GM23338 (cell line): ENCODE data around the gene TICRR. TPM values are rescaled to one million over a fixed set of nuclear protein-coding genes. Genes with fewer than 3 reads are reported as not detected.

Experiments
- ATAC-seq: fragments of 200-7000 bp; cut with Tn5 transposase; 3 replicates; pipeline ENCODE4 v1.9.1; 2020
- DNase-seq: peaks from one replicate; pipeline ENCODE4 v3.0.0-alpha.2; 2015; ENCODE audit warnings: low spot score
- H2AFZ ChIP-seq: fragments of 200-600 bp; sonication (generic); 2 replicates; pipeline ENCODE4 v1.8.0; 2016; ENCODE audit warnings: antibody characterized with exemption, mild to moderate bottlenecking, moderate library complexity
- H3F3A ChIP-seq: fragments of 200-600 bp; sonication (generic); replicated peaks from 2 replicates; pipeline ENCODE4 v1.8.0; 2017; ENCODE audit warnings: antibody characterized with exemption, mixed run types, low read depth
- H3K27ac ChIP-seq: fragments of 200-600 bp; sonication (generic); 2 replicates; pipeline ENCODE4 v1.6.1; 2016; ENCODE audit warnings: low read depth
- H3K27me3 ChIP-seq: fragments of 200-600 bp; sonication (generic); 2 replicates; pipeline ENCODE4 v1.8.0; 2016; ENCODE audit warnings: mild to moderate bottlenecking, mixed run types, moderate library complexity; ENCODE audit not compliant: insufficient read depth
- H3K36me3 ChIP-seq: fragments of 200-600 bp; sonication (generic); 2 replicates; pipeline ENCODE4 v1.8.0; 2016; ENCODE audit warnings: mild to moderate bottlenecking; ENCODE audit not compliant: insufficient read depth
- H3K4me1 ChIP-seq: fragments of 200-600 bp; sonication (generic); 2 replicates; pipeline ENCODE4 v1.8.0; 2016; ENCODE audit warnings: mild to moderate bottlenecking, moderate library complexity; ENCODE audit not compliant: insufficient read depth
- H3K4me2 ChIP-seq: fragments of 200-600 bp; sonication (generic); 2 replicates; pipeline ENCODE4 v1.7.1; 2017; ENCODE audit warnings: mixed run types
- H3K4me3 ChIP-seq: fragments of 200-600 bp; sonication (generic); 2 replicates; pipeline ENCODE4 v1.6.1; 2016; ENCODE audit warnings: mixed run types
- H3K79me2 ChIP-seq: fragments of 200-600 bp; sonication (generic); replicated peaks from 2 replicates; pipeline ENCODE4 v1.8.0; 2017; ENCODE audit warnings: mild to moderate bottlenecking; ENCODE audit not compliant: insufficient read depth
- H3K9me2 ChIP-seq: fragments of 200-600 bp; sonication (generic); 2 replicates; pipeline ENCODE4 v1.8.0; 2017; ENCODE audit not compliant: insufficient read depth
- H4K20me1 ChIP-seq: fragments of 200-600 bp; sonication (generic); replicated peaks from 2 replicates; pipeline ENCODE4 v1.8.0; 2017; ENCODE audit warnings: mild to moderate bottlenecking; ENCODE audit not compliant: insufficient read depth
- H3K27ac Mint-ChIP-seq: 2 replicates; pipeline ENCODE4 v1.8.0; 2020; ENCODE audit warnings: inconsistent platforms, mild to moderate bottlenecking, moderate library complexity, mixed read lengths
- H3K27me3 Mint-ChIP-seq: 3 replicates; pipeline ENCODE4 v1.8.0; 2022; ENCODE audit warnings: low read depth, mild to moderate bottlenecking, moderate library complexity, mixed read lengths, inconsistent platforms; ENCODE audit not compliant: insufficient read depth, poor library complexity
- H3K36me3 Mint-ChIP-seq: 3 replicates; pipeline ENCODE4 v1.8.0; 2021; ENCODE audit warnings: low read depth, mild to moderate bottlenecking, inconsistent platforms, moderate library complexity, mixed read lengths
- H3K4me1 Mint-ChIP-seq: 3 replicates; pipeline ENCODE4 v1.8.0; 2020; ENCODE audit warnings: mild to moderate bottlenecking, inconsistent platforms, mixed read lengths
- H3K4me3 Mint-ChIP-seq: 3 replicates; pipeline ENCODE4 v1.8.0; 2021; ENCODE audit warnings: moderate library complexity, mild to moderate bottlenecking, inconsistent platforms, mixed read lengths
- H3K9me3 Mint-ChIP-seq: 3 replicates; pipeline ENCODE4 v1.8.0; 2020; ENCODE audit warnings: moderate library complexity, mild to moderate bottlenecking, inconsistent platforms, mixed read lengths
- CREB1 ChIP-seq: fragments of 250-450 bp; sonication (Bioruptor Pico); IDR thresholded peaks from 2 replicates; pipeline ENCODE4 v1.5.0; 2020; ENCODE audit warnings: low read depth, mild to moderate bottlenecking, moderate library complexity
- CTCF ChIP-seq, 2 experiments: fragments of 200-600 bp in 1 of 2; sonication (generic) in 1 of 2; conservative IDR thresholded peaks; 2 replicates each; pipeline versions ENCODE4 v1.5.1 to v1.6.1; 2016 to 2017; ENCODE audit warnings: antibody characterized with exemption in 2 of 2, low read depth in 2 of 2, mild to moderate bottlenecking in 2 of 2, moderate library complexity in 1 of 2
- ETS1 ChIP-seq: IDR thresholded peaks from 2 replicates; pipeline ENCODE4 v1.6.1; 2016; ENCODE audit warnings: antibody characterized with exemption
- EZH2 ChIP-seq: fragments of 200-600 bp; sonication (generic); IDR thresholded peaks from one replicate; pipeline ENCODE4 v1.8.0; 2017; ENCODE audit warnings: antibody characterized with exemption, mild to moderate bottlenecking, low read depth; ENCODE audit not compliant: unreplicated experiment
- EZH2phosphoT487 ChIP-seq: fragments of 200-600 bp; sonication (generic); IDR thresholded peaks from one replicate; pipeline ENCODE4 v1.8.1; 2018; ENCODE audit warnings: antibody characterized with exemption; ENCODE audit not compliant: unreplicated experiment
- JUNB ChIP-seq: IDR thresholded peaks from one replicate; pipeline ENCODE4 v1.6.1; 2016; ENCODE audit warnings: antibody characterized with exemption; ENCODE audit not compliant: unreplicated experiment
- NANOG ChIP-seq: IDR thresholded peaks from 2 replicates; pipeline ENCODE4 v1.6.1; 2016; ENCODE audit warnings: antibody characterized with exemption, borderline replicate concordance
- POLR2AphosphoS5 ChIP-seq: IDR thresholded peaks from 2 replicates; pipeline ENCODE4 v1.6.1; 2016; ENCODE audit warnings: antibody characterized with exemption, low read depth
- REST ChIP-seq: IDR thresholded peaks from one replicate; pipeline ENCODE4 v1.6.1; 2018; ENCODE audit warnings: antibody characterized with exemption; ENCODE audit not compliant: unreplicated experiment
- STAT1 ChIP-seq: IDR thresholded peaks from one replicate; pipeline ENCODE4 v1.6.1; 2016; ENCODE audit warnings: antibody characterized with exemption; ENCODE audit not compliant: unreplicated experiment
- ZNF114 ChIP-seq: fragments of 250-450 bp; sonication (Bioruptor Pico); IDR thresholded peaks from 2 replicates; pipeline ENCODE4 v1.5.0; 2020; ENCODE audit warnings: mild to moderate bottlenecking, moderate library complexity
- ZNF331 ChIP-seq: fragments of 250-450 bp; sonication (Bioruptor Pico); IDR thresholded peaks from 2 replicates; pipeline ENCODE4 v1.5.0; 2020; ENCODE audit warnings: low read depth, mild to moderate bottlenecking, moderate library complexity
- ZNF462 ChIP-seq: fragments of 250-450 bp; sonication (Bioruptor Pico); IDR thresholded peaks from 2 replicates; pipeline ENCODE4 v1.5.0; 2020; ENCODE audit warnings: mild to moderate bottlenecking, moderate library complexity
- polyA plus RNA-seq: library from polyadenylated mRNA; unstranded; fragments of >200 nt; fragmentation: Nextera tagmentation; extraction: Ambion mirVana; gene quantifications from 2 replicates; pipeline ENCODE4 v1.2.1, GENCODE V29; 2016
- total RNA-seq: library from RNA; depleted of rRNA; stranded (reverse); fragments of >200 nt; shearing (Covaris generic); gene quantifications from 2 replicates; pipeline ENCODE4 v1.2.3, GENCODE V29; 2014

Gene TICRR
- total and polyA plus RNA-seq, 2 experiments from 2014 or later = 11.2 to 42.3 TPM

- Histone ChIP-seq H3K9me2 (no peaks in the 10 kb centered on the region; the same call in 1 of the 2 replicates), H3K79me2 (no peaks in the 10 kb centered on the region), H3K36me3 (no peaks in the 10 kb centered on the region), H3K4me3 (no peak overlapping the region), H3K4me1 (no peaks in the 10 kb centered on the region), H3K27ac (no peak overlapping the region), H3K4me2 (no peak overlapping the region), H3K27me3 (no peaks in the 10 kb centered on the region), H4K20me1 (no peaks in the 10 kb centered on the region; the same call in 1 of the 2 replicates), H3F3A (no peaks in the 10 kb centered on the region), H2AFZ (no peak overlapping the region)
- DNase-seq (no peak), ATAC-seq (no peak)
- Mint-ChIP-seq H3K4me3 (no peak overlapping the region), H3K4me1 (no peaks in the 10 kb centered on the region), H3K36me3 (peaks cover 10% of the 10 kb centered on the region), H3K27me3 (peaks cover 2% of the 10 kb centered on the region), H3K9me3 (peaks cover 18% of the 10 kb centered on the region), H3K27ac (no peak overlapping the region)
- TF ChIP-seq STAT1 (no peak), ZNF114 (no peak), ETS1 (no peak), POLR2AphosphoS5 (no peak), ZNF331 (CRISPR knock-in tag) (no peak), EZH2phosphoT487 (no peak), REST (no peak), JUNB (no peak), CTCF (conservative IDR thresholded peaks at IDR 0.05; ENCODE audit: low read depth in 2 of 2) (no peak), CREB1 (CRISPR knock-in tag) (no peak), NANOG (no peak), EZH2 (no peak), ZNF462 (CRISPR knock-in tag) (no peak)
These were observed 36.2 kb upstream of the TICRR start for GRCh38 chr15:89539027-89539426.
